ENCODE measurements around the gene F11. TPM values are rescaled to one million over a fixed set of nuclear protein-coding genes. Genes with fewer than 3 reads are reported as not detected.

F11 gene
- total and polyA plus RNA-seq, 2 of the 13 experiments (the other 11 are each of a cell fraction or from before 2014, with no cell fraction given) = 35.1 to 58.0 TPM

GRCh38 chr4:186329372-186329771 lies 63.4 kb downstream of the F11 start:
- Histone ChIP-seq H3K36me3 (replicated peaks in 1 of 2; ENCODE audit: control insufficient read depth in 1 of 2, insufficient read depth in 2 of 2, low read length in 2 of 2) (no peaks in the 10 kb centered on the region), H3K27ac (ENCODE audit: extremely low read length, insufficient read depth, low read length) (no peak overlapping the region), H4K20me1 (ENCODE audit: insufficient read depth, low read length) (no peaks in the 10 kb centered on the region), H3K9me3 (ENCODE audit: low read length) (no peaks in the 10 kb centered on the region), H2AFZ (ENCODE audit: low read length) (no peak overlapping the region), H3K79me2 (ENCODE audit: insufficient read depth, low read length) (no peaks in the 10 kb centered on the region), H3K4me3 (replicated peaks in 1 of 3; ENCODE audit: insufficient read depth in 1 of 3, low read depth in 2 of 3, low read length in 3 of 3) (no peak overlapping the region), H3K9ac (ENCODE audit: insufficient read depth, low read depth, low read length) (no peak overlapping the region), H3K4me1 (ENCODE audit: insufficient read depth, low read length) (no peaks in the 10 kb centered on the region), H3K27me3 (ENCODE audit: control insufficient read depth in 1 of 2, insufficient read depth in 2 of 2, low read length in 2 of 2) (no peaks in the 10 kb centered on the region), H3K4me2 (ENCODE audit: low read depth, low read length) (no peak overlapping the region)
- no peak for TF ChIP-seq MTA1 (CRISPR knock-in tag; IDR thresholded peaks at IDR 0.05; ENCODE audit: borderline replicate concordance)
- TF ChIP-seq ZIK1 (CRISPR knock-in tag; IDR thresholded peaks at IDR 0.05; ENCODE audit: borderline replicate concordance, low read depth) = no peak
- TF ChIP-seq RELA (CRISPR knock-in tag; IDR thresholded peaks at IDR 0.05) = no peak
- TF ChIP-seq AHR (CRISPR knock-in tag; IDR thresholded peaks at IDR 0.05) = no peak
- no peak for TF ChIP-seq NFIC (IDR thresholded peaks at IDR 0.05; ENCODE audit: low read length)
- TF ChIP-seq, protein P1, sequence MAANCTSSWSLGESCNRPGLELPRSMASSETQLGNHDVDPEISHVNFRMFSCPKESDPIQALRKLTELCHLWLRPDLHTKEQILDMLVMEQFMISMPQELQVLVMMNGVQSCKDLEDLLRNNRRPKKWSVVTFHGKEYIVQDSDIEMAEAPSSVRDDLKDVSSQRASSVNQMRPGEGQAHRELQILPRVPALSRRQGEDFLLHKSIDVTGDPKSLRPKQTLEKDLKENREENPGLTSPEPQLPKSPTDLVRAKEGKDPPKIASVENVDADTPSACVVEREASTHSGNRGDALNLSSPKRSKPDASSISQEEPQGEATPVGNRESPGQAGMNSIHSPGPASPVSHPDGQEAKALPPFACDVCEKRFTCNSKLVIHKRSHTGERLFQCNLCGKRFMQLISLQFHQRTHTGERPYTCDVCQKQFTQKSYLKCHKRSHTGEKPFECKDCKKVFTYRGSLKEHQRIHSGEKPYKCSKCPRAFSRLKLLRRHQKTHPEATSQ (CRISPR knock-in tag; IDR thresholded peaks at IDR 0.05; ENCODE audit: borderline replicate concordance) = no peak
- TF ChIP-seq ZNF33B (CRISPR knock-in tag; IDR thresholded peaks at IDR 0.05) = no peak
- TF ChIP-seq CENPX (CRISPR knock-in tag; IDR thresholded peaks at IDR 0.05) = no peak
- no peak for TF ChIP-seq ZMAT3 (CRISPR knock-in tag; conservative IDR thresholded peaks at IDR 0.05)
- no peak for TF ChIP-seq ZNF33A (CRISPR knock-in tag; IDR thresholded peaks at IDR 0.05; ENCODE audit: borderline replicate concordance)
- no peak for TF ChIP-seq SNAPC2 (CRISPR knock-in tag; IDR thresholded peaks at IDR 0.05)
- TF ChIP-seq ZNF891 (CRISPR knock-in tag; IDR thresholded peaks at IDR 0.05) = no peak
- TF ChIP-seq MZF1 (CRISPR knock-in tag; IDR thresholded peaks at IDR 0.05; ENCODE audit: borderline replicate concordance) = no peak
- TF ChIP-seq ZNF720 (CRISPR knock-in tag; IDR thresholded peaks at IDR 0.05) = no peak
- no peak for TF ChIP-seq ZNF207 (IDR thresholded peaks at IDR 0.05; ENCODE audit: borderline replicate concordance)
- TF ChIP-seq ZNF597 (CRISPR knock-in tag; IDR thresholded peaks at IDR 0.05) = no peak
- no peak for TF ChIP-seq ZNF350 (CRISPR knock-in tag; IDR thresholded peaks at IDR 0.05; ENCODE audit: borderline replicate concordance, low read depth)
- TF ChIP-seq GABPA (IDR thresholded peaks at IDR 0.05; ENCODE audit: low read depth, low read length) = no peak
- no peak for TF ChIP-seq GABPA (CRISPR knock-in tag; IDR thresholded peaks at IDR 0.05; ENCODE audit: low read depth)
- TF ChIP-seq, protein P2, sequence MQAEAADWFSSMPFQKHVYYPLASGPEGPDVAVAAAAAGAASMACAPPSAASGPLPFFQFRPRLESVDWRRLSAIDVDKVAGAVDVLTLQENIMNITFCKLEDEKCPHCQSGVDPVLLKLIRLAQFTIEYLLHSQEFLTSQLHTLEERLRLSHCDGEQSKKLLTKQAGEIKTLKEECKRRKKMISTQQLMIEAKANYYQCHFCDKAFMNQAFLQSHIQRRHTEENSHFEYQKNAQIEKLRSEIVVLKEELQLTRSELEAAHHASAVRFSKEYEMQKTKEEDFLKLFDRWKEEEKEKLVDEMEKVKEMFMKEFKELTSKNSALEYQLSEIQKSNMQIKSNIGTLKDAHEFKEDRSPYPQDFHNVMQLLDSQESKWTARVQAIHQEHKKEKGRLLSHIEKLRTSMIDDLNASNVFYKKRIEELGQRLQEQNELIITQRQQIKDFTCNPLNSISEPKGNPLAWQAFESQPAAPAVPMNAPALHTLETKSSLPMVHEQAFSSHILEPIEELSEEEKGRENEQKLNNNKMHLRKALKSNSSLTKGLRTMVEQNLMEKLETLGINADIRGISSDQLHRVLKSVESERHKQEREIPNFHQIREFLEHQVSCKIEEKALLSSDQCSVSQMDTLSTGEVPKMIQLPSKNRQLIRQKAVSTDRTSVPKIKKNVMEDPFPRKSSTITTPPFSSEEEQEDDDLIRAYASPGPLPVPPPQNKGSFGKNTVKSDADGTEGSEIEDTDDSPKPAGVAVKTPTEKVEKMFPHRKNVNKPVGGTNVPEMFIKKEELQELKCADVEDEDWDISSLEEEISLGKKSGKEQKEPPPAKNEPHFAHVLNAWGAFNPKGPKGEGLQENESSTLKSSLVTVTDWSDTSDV (CRISPR knock-in tag; IDR thresholded peaks at IDR 0.05) = no peak
- ATAC-seq (no peak), DNase-seq (ENCODE audit: low spot score) (no peak), FAIRE-seq (no peak)
- BruUV-seq (replicated peaks) = no TSS peak
- POLR2A ChIA-PET = no interaction called here
- in situ Hi-C loops (cut with HindIII; ENCODE audit: extremely low pct_ligation_motif_present, low pct_unique_long_range_greater_than_20kb) (no loop called here), intact Hi-C loops (cut with micrococcal nuclease; ENCODE audit: unreplicated experiment) (loop anchor here (5.0 kb wide), 1 partner anchor 1178 kb away; no protein-coding TSS in a partner anchor)
- 79% methylated on average over 11 of the region's 15 CpGs for WGBS (ENCODE audit: low lambda C conversion rate)
- CTCF ChIA-PET (ENCODE audit: low intra/inter-chr PET ratio, low total read pairs) = no interaction called here

All from HepG2 (cell line).